COR-L47 (cell line): ENCODE results near the gene LEPR.
"Not testable (repeated sequence)": the region's sequence is repeated elsewhere in the genome, so short reads cannot be mapped to it uniquely, and the experiment has no call there.

ENCODE experiments used
- DNase-seq: peaks from one replicate; lab custom pipeline; 2025; lab: John Stamatoyannopoulos, UW

The LEPR gene, protein sequence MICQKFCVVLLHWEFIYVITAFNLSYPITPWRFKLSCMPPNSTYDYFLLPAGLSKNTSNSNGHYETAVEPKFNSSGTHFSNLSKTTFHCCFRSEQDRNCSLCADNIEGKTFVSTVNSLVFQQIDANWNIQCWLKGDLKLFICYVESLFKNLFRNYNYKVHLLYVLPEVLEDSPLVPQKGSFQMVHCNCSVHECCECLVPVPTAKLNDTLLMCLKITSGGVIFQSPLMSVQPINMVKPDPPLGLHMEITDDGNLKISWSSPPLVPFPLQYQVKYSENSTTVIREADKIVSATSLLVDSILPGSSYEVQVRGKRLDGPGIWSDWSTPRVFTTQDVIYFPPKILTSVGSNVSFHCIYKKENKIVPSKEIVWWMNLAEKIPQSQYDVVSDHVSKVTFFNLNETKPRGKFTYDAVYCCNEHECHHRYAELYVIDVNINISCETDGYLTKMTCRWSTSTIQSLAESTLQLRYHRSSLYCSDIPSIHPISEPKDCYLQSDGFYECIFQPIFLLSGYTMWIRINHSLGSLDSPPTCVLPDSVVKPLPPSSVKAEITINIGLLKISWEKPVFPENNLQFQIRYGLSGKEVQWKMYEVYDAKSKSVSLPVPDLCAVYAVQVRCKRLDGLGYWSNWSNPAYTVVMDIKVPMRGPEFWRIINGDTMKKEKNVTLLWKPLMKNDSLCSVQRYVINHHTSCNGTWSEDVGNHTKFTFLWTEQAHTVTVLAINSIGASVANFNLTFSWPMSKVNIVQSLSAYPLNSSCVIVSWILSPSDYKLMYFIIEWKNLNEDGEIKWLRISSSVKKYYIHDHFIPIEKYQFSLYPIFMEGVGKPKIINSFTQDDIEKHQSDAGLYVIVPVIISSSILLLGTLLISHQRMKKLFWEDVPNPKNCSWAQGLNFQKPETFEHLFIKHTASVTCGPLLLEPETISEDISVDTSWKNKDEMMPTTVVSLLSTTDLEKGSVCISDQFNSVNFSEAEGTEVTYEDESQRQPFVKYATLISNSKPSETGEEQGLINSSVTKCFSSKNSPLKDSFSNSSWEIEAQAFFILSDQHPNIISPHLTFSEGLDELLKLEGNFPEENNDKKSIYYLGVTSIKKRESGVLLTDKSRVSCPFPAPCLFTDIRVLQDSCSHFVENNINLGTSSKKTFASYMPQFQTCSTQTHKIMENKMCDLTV

GRCh38 chr1:65420590-65421350 is at the start of gene LEPR, which contains the start of gene LEPROT:
TSS of gene LEPR (plus strand) at chr1:65420668. CDS start at chr1:65565566, 144,898 bp downstream.
TSS of gene LEPROT (plus strand) at chr1:65420668. CDS start at chr1:65420725, 57 bp downstream.
- DNase-seq, result peak; percentile 28

GRCh38 chr1:65371544-65371943 is 48.9 kb upstream of the LEPR start:
- peak; percentile 51 for DNase-seq

GRCh38 chr1:65372557-65372956 is 47.9 kb upstream of the LEPR start:
- no peak for DNase-seq

DNA sequence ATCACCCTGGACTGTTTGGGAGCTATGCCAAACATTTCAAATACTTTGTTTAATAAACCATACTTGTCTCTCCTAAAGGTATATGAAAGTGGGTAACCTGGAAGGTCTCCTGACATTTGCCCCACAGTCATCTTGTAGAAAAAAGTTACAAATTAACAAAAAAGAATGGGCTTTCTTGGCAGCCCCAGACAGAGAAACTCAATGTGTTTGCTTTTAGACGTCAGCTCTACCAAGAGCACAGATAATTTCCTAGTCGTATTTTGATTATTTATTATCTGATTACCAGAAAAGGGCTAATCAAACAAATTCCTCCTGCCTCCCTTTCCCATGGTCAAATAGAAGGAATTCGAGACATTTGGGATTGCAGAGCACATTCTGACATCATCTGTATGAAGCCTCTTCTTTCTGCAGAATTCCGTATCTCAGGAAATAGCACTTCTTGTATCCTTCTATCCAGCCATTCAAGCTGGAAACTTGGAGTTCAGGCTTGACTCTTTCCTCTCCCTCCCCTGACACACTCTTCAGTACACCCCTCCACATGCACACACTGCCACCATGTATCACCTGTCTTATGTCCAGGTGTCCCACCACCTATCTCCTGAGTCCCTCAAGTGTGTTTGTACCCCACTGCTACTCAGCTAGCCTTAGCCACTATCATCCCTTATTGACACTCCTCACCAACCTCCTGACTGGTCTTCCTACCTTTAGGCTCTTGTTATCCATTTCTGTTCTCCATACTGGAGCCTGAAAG is 42.8 kb upstream of the LEPR start:
- DNase-seq, result no peak

DNA sequence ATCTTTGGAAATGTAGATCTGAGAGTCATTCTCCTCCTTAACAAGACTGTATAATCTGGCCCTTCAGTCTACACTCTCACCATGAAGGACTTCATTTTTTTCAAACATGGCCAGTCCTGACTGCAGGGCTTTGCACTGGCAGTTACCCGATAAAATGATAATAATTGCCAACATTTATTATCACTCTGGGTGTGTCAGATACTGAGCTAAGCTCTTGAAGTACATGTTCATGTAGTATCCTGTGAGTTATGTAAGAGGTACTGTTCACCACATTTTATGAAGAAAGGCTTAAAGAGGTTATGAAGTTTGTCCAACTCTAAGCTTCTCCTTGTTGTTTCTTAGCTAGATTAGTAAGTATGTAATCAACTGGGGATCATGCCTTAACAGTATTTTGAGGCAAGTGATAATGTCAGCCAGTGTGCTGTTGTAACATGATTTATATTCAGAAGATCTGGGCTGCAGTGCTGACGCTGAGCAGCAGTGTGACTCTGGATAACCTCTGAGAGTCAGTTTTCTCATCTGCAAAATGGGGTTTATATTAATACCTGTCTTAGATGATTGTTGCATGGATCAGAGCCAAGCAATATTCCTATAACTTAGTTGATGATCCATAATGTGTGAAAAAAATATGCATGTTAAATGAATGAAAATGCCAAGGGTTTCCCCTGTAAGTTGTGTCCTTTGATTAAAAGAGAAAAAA is 42.1 kb upstream of the LEPR start:
- no peak for DNase-seq

- DNase-seq, result not testable (repeated sequence)
Observed at GRCh38 chr1:65384426-65384825, 36.0 kb upstream of the LEPR start.

DNA sequence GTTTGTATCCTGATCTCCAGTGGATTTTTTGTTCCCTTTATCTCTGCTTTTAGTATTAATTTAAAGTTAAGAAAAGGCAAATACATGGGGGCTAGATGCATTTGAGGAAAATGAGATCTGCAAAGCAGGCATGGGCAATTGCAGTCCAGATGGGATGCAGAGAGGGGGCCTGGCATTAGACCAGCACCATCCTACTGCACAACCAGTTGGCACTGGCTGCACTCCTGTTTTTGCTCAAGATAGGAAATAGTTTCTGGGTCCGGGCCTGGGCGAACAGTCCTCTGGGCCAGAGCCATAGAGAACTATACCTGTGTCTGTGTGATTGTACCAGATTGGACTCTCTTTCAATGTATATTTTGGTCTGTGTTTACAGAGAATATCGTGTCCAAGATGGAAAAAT is 34.0 kb upstream of the LEPR start:
- DNase-seq, result no peak

- no peak for DNase-seq
Observed at GRCh38 chr1:65387821-65388220, 32.6 kb upstream of the LEPR start.

- no peak for DNase-seq
Observed at GRCh38 chr1:65388908-65389695, 31.4 kb upstream of the LEPR start.

DNA sequence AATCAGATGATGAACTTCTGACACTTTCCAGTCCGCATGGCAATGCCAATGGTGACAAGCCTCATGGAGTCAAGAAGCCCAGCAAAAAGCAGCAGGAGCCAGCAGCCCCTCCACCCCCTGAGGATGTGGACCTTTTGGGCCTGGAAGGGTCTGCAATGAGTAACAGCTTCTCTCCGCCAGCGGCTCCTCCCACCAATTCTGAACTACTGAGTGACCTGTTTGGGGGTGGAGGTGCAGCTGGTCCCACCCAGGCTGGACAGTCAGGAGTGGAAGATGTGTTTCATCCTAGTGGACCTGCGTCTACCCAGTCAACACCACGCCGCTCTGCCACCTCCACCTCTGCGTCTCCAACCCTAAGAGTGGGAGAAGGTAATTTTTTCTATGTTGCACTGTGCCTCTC is 28.0 kb upstream of the LEPR start:
- no peak for DNase-seq

DNA sequence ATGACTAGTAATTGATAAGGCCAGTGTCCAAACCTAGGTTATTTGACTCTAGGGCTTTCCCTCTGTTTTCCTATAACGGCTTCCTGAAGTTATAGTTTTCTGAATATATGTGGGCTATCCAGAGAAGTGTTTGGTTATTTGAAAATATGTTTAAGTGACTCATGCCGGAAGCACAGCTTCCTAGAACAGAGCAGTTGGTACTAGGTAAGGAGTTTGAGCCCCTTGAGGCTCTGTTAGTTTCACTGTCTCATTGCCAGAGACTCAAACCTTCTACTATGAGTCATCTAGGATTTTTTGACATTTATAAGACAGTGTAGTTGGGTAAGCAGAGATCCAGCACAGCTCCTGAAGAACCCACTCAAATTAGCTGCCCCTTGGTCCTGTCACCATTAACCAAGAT is 27.1 kb upstream of the LEPR start:
- no peak for DNase-seq

GRCh38 chr1:65393928-65394327 is 26.5 kb upstream of the LEPR start:
- no peak for DNase-seq

DNA sequence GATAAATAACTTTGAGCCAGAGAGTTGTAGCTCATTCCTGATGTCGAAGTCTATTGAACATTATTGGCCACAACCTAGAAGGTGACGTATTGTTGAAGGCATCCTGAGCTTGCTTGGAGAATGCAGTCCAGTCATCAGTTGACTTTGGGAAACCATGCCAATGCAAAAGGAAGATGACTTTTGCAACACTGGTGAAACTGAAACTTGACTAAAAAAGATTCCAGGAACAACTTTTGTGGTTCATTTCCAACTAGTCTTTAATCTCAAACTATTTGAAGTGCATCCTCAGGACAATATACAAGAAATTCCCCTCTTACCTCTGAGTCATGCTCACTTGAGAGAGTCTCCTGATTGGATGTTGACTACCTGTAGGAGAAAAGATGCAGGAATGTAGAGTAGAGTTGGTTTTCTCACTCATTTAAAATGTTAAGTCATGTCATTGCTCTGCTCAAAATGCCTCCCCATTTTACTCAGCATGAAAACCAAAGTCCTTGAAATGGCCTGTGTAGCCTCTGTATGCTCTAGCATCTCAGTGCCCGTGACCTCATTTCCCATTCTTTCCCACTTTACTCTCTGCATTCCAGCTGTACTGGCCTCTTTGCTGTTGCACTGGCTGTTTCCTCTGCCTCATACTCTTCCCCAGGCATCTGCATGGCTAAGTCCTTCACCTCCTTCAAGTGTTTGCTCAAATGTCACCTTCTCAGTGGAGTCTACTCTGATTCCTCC is 24.4 kb upstream of the LEPR start:
- no peak for DNase-seq

DNA sequence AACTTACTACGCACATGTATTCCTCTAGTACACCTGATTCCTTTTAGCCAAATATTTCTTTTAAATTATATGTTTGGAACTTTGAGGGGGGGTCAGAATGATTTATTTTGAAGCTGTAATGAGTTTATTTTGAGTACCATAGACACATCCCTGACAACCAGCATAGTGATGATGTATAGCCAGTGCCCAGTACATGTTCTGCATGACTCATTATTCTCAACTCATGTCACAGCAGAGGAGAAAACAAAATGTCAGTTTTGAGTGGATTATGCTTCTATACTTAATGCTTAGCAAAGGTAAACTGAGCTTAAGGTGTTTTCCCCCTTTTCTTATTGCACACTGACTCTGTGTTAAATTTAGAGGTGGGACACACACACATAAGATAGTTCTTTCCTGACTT is 22.4 kb upstream of the LEPR start:
- no peak for DNase-seq

- no peak for DNase-seq
Observed at GRCh38 chr1:65399003-65399402, 21.5 kb upstream of the LEPR start.

GRCh38 chr1:65401612-65402011 is 18.9 kb upstream of the LEPR start:
- no peak for DNase-seq

DNA sequence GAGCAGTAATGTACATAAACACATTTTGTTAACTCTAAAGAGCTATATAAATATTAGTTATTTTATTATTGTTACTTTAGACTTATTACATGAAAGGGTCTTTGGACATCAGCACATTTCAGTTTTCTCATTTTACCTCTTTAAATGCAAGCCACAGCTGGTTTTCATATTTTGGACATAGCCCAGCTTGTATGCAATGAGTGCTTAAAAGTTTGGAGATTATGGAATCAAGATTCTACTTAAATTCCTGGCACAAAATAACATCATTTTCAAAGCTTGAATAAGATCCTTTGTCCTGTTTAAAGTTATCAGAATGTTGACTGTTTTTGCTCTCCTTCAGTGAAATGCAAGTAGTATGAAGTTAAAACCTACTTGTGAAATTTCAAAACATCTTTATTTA is 15.5 kb upstream of the LEPR start:
- no peak for DNase-seq

GRCh38 chr1:65407877-65408276 is 12.6 kb upstream of the LEPR start:
- DNase-seq, result no peak

- DNase-seq, result no peak
Observed at GRCh38 chr1:65409314-65409713, 11.2 kb upstream of the LEPR start.
